Aorta (tissue), 5 donors: ENCODE data around the gene OPALIN. TPM values are rescaled to one million over a fixed set of nuclear protein-coding genes. Genes with fewer than 3 reads are reported as not detected.

Source experiments
- ATAC-seq: fragments of 200-7000 bp; cut with Tn5 transposase; one replicate; pipeline ENCODE4 v1.9.1; 2022; ENCODE audit warnings: moderate library complexity; ENCODE audit not compliant: low FRiP score
- DNase-seq, 2 donors: peaks; one replicate each; pipeline ENCODE4 v3.0.0-alpha.2; 2020
- H3K27ac ChIP-seq, 2 donors: one replicate each; pipeline ENCODE4 v1.5.1; 2013; ENCODE audit warnings: low read length in 2 of 2, mild to moderate bottlenecking in 2 of 2, moderate library complexity in 2 of 2, control low read depth in 1 of 2, inconsistent platforms in 1 of 2, low read depth in 1 of 2
- H3K27me3 ChIP-seq, 2 donors: one replicate each; pipeline ENCODE4 v1.6.1; 2013; ENCODE audit warnings: control low read depth in 1 of 2, low read length in 1 of 2, mild to moderate bottlenecking in 1 of 2, moderate library complexity in 1 of 2; ENCODE audit not compliant: insufficient read depth in 2 of 2, control insufficient read depth in 1 of 2
- H3K36me3 ChIP-seq, 2 donors: one replicate each; pipeline ENCODE4 v1.6.1; 2013; ENCODE audit warnings: control low read depth in 1 of 2, low read length in 1 of 2, mild to moderate bottlenecking in 1 of 2; ENCODE audit not compliant: insufficient read depth in 2 of 2, control insufficient read depth in 1 of 2
- H3K4me1 ChIP-seq, 2 donors: one replicate each; pipeline ENCODE4 v1.6.1; 2013; ENCODE audit warnings: low read length in 2 of 2, control low read depth in 1 of 2, mild to moderate bottlenecking in 1 of 2, moderate library complexity in 1 of 2; ENCODE audit not compliant: insufficient read depth in 2 of 2, control insufficient read depth in 1 of 2
- H3K4me3 ChIP-seq, 2 donors: one replicate each; pipeline ENCODE4 v1.5.1; 2013; ENCODE audit warnings: low read length in 2 of 2, control low read depth in 1 of 2, mild to moderate bottlenecking in 1 of 2
- H3K9me3 ChIP-seq: one replicate; pipeline ENCODE4 v1.6.1; 2013; ENCODE audit warnings: mild to moderate bottlenecking, low read length; ENCODE audit not compliant: control insufficient read depth
- WGBS, 2 donors: extraction: QIAGEN DNeasy Blood & Tissue Kit; methylation state at CpG; one replicate each; pipeline ENCODE4 v1.1.7; 2013; 5-methylcytosine and 5-hydroxymethylcytosine counted together
- intact Hi-C, 2 donors: fragments of 100-400 bp; cut with DNase I; formaldehyde crosslinking; loops; one replicate each; pipeline versions ENCODE4 v1.14.2 to v1.15.0; 2022
- polyA plus RNA-seq, 2 donors: library from polyadenylated mRNA; stranded (reverse); fragments of 200-250 nt; gene quantifications; one replicate each; pipeline ENCODE4 v1.2.3, GENCODE V29; 2013
- total RNA-seq, 2 donors: library from RNA; stranded (reverse); fragmentation: NEBNext Ultra II Directional; extraction: Animal tissue kit (Norgen Biotek cat#: 25700); gene quantifications; one replicate each; pipeline ENCODE4 v1.2.1, GENCODE V29; 2021
- donor health status: healthy with polysubstance abuse.
- donor health status: Bipolar disorder and iron deficiency.
- donor health status: DM: no; HTN: no; CAD: no.
- donor health status: DM: no; HTN: no; CAD: no.
- donor health status: DM: yes; HTN: yes; CAD: no.

Gene OPALIN
- total and polyA plus RNA-seq, 4 donors: not detected

DNA sequence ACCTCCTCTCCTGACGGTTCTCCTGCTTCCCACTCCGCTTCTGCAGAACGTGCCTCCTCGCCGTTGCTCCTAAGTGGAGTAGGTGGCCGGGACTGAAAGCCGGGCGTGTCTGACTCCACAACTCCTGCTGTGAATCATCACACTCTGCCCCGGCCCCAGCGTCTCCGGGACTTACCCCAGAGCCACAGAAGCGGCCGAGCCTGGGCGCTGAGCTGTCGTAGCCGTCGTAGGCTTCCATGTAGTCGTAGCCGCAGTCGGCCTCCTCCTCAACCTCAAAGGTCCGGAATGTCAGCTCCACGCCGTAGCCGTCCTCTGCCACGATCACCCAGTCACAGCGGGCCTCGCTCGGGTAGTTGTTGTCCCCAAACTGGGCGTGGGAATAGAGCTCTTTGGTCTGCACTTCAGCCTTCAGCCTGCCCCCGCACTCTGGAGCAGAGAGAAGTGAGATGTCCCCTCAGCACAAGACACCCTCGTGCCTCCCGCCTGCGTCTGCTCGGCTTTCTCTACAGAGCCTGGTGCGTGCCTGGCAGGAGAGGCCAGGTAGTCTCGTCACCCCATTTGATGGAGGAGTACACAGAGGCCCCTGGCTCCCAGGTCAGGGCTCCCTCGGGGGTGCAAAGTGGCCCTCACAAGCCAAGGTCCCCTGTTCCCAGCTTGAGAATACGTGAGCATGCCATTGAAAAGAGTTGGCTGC lies 11.2 kb upstream of the OPALIN start:
- ATAC-seq (no peak), DNase-seq (no peak)
- Histone ChIP-seq H3K4me3 (no peak overlapping the region), H3K9me3 (no peaks in the 10 kb centered on the region), H3K4me1 (peaks cover 0 to 5% of the 10 kb centered on the region in 2 donors), H3K27me3 (no peaks in the 10 kb centered on the region), H3K36me3 (no peaks in the 10 kb centered on the region), H3K27ac (no peak overlapping the region)
- 91 to 92% methylated on average over 38 of the region's 38 CpGs for WGBS, 2 donors
- intact Hi-C loops: loop anchor here (5.0 to 10.0 kb wide), 3 partner anchors 142 to 845 kb away; partner anchors contain the start of genes TLL2 (in 2 of the 2) and LCOR (in 1 of the 2)

DNA sequence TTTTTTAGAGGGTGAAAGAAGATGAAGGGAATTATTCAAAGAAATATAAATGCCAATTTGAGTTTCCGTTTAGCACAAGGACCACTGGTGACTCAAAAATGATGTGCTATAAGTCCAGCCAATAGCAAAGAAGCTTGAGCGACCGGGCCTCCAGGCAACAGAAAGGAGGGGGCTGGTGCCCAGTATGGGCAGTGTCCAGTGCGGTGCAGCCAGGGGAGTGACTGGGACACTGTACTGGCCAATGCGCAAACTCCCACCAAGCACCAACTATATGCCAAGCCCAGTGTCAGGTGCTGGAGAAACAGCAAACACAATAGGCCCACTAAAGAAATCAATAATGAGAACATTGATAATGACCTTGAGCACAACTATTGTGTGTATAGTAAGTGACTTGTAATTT lies 10.2 kb upstream of the OPALIN start:
- Histone ChIP-seq H3K9me3 (no peaks in the 10 kb centered on the region), H3K27me3 (no peaks in the 10 kb centered on the region), H3K27ac (no peak overlapping the region), H3K36me3 (no peaks in the 10 kb centered on the region), H3K4me1 (peaks cover 0 to 5% of the 10 kb centered on the region in 2 donors), H3K4me3 (no peak overlapping the region)
- DNase-seq (no peak), ATAC-seq (no peak)
- 81 to 89% methylated on average over 5 of the region's 5 CpGs for WGBS, 2 donors
- intact Hi-C loops: no loop called here

DNA sequence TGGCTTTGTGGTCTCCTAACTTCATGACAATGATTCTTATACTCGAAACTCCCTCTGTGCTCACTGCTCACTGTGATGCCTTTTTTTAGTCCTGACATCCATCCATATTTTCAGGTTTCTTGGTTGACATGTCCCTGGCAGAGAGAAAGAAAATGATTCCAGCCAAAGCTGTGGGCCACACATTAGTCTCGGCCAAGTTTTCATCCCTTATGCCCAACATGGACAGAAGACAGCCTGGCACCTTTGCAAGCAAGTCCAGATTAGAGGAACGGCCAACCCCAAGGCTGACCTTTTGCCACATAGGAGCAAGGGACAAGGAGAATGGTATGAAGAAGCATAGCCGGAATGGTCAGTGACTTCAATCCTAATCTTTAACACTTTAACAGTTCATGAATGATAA lies 8.7 kb upstream of the OPALIN start:
- H3K4me3 ChIP-seq: no peak overlapping the region
- peaks cover 0 to 5% of the 10 kb centered on the region in 2 donors for H3K4me1 ChIP-seq
- no peak for DNase-seq
- no peaks in the 10 kb centered on the region for H3K27me3 ChIP-seq
- no peaks in the 10 kb centered on the region for H3K36me3 ChIP-seq
- WGBS, 2 donors: 7 to 11% methylated on average over 4 of the region's 4 CpGs
- ATAC-seq: no peak
- intact Hi-C loops: no loop called here
- H3K27ac ChIP-seq: no peak overlapping the region
- no peaks in the 10 kb centered on the region for H3K9me3 ChIP-seq

DNA sequence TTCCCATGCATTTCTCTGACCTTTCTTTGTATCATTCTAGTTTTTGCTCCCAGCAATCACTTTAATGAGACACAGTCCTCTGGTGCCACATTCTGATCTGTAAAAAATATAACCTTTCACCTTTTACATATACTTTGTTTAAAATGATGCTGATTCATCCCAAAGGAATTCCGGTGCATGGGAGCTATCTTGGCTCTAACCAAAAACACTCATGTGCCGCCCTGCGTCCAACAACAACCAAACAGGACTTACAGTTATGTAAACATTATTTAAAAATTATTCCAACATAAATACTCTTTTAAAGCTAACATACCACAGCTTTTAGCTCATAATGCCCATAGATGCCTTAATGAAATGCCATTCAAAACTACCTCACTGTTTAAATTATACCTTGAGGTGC lies 7.7 kb upstream of the OPALIN start:
- Histone ChIP-seq H3K27ac (no peak overlapping the region), H3K4me1 (peaks cover 0 to 5% of the 10 kb centered on the region in 2 donors), H3K9me3 (no peaks in the 10 kb centered on the region), H3K36me3 (no peaks in the 10 kb centered on the region), H3K4me3 (no peak overlapping the region), H3K27me3 (no peaks in the 10 kb centered on the region)
- intact Hi-C loops: no loop called here
- DNase-seq (no peak), ATAC-seq (no peak)
- WGBS, 2 donors: 2 to 6% methylated on average over 3 of the region's 3 CpGs

DNA sequence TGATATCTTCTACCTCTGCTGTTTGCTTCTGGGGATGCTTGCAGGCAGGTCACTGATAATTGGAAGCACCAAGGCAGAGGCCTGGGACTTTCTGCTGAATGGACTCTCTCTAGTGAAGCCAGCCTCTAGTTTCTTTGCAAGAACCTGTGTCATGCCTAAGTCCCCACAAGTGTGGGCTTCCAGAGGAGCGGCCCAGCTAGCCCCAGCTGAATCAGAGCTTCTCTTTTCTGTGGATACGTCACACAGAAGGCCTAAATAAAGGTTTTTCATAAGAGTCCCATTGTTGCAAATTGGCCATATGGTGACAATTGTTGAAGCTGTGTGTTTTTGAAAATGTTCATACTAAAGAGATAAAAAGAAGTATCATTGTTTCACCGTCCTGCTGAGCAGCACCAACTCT lies 6.8 kb upstream of the OPALIN start:
- Histone ChIP-seq H3K27ac (no peak overlapping the region), H3K27me3 (no peaks in the 10 kb centered on the region), H3K9me3 (no peaks in the 10 kb centered on the region), H3K4me1 (peaks cover 0 to 5% of the 10 kb centered on the region in 2 donors), H3K36me3 (no peaks in the 10 kb centered on the region), H3K4me3 (no peak overlapping the region)
- WGBS, 2 donors: 96 to 98% methylated on average over 3 of the region's 3 CpGs
- DNase-seq (no peak), ATAC-seq (no peak)
- intact Hi-C loops: no loop called here

DNA sequence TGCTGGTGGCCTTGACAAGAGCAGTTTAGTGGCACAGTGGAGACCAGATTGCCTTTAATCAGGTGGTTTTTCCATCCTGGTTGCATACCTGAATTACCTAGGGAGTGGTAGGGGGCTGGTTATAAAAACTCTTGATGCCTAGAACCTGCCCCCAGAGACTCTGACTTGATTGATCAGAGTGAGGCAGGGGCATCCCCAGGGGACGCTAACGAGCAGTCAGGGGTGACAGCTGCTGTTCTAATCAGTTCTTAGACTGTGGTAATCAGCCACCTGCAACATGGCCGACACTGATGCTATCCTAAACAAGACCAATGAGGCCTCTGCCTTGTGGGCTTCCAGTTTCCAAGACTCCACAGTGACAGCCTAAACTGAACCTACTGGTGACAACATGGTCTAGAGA lies 2.0 kb upstream of the OPALIN start:
- Histone ChIP-seq H3K27me3 (no peaks in the 10 kb centered on the region), H3K9me3 (no peaks in the 10 kb centered on the region), H3K36me3 (no peaks in the 10 kb centered on the region), H3K4me3 (no peak overlapping the region), H3K4me1 (no peaks in the 10 kb centered on the region), H3K27ac (no peak overlapping the region)
- WGBS, 2 donors: 62 to 66% methylated on average over 3 of the region's 3 CpGs
- ATAC-seq (no peak), DNase-seq (no peak)
- intact Hi-C loops: no loop called here

DNA sequence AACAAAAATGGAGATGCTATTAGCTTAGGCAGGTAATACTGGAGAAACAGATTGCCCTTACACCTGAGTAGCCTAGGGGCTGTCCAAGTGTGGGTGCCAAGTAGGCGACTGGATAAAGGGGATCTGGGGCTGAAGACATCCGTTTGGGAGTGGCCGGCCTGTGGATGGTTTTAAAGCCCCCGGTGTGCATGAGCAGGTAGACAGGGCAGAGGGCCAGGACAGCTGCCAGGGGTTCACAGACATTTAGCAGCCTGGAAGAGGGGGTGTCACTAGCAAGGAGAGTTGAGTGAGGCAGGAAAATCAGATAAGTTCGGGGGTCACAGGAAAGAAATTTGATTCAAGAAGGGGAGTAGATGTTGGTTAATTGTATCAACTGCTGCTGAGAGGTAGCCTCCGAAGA lies 1.5 kb upstream of the OPALIN start:
- Histone ChIP-seq H3K4me1 (no peaks in the 10 kb centered on the region), H3K36me3 (no peaks in the 10 kb centered on the region), H3K4me3 (no peak overlapping the region), H3K27me3 (no peaks in the 10 kb centered on the region), H3K27ac (no peak overlapping the region), H3K9me3 (no peaks in the 10 kb centered on the region)
- ATAC-seq (no peak), DNase-seq (no peak)
- WGBS, 2 donors: 94 to 95% methylated on average over 6 of the region's 6 CpGs
- intact Hi-C loops: no loop called here

DNA sequence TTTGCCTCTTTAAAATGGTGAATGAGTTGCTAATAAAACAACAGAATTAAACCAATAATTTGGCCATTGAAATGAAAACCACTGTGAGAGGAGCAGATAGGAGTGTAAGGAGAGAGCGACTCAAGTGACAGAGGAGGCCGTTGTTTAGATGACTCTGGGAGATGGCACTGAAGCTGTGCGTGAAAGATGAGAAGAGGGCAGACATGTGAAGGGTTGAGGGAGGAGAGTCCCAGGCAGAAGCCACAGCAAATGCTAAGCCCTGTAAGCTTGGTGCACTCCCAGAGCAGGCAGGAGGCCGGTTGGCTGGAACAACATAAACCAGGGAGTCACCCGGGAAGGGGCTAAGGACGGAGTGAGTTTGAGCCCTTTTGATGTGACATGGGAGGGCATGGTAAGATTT lies 814 bp upstream of the OPALIN start:
- no peaks in the 10 kb centered on the region for H3K27me3 ChIP-seq
- no peaks in the 10 kb centered on the region for H3K36me3 ChIP-seq
- no peak for ATAC-seq
- H3K9me3 ChIP-seq: no peaks in the 10 kb centered on the region
- DNase-seq: no peak
- H3K27ac ChIP-seq: no peak overlapping the region
- 75 to 81% methylated on average over 6 of the region's 6 CpGs for WGBS, 2 donors
- H3K4me1 ChIP-seq: no peaks in the 10 kb centered on the region
- H3K4me3 ChIP-seq: no peak overlapping the region
- intact Hi-C loops: no loop called here

DNA sequence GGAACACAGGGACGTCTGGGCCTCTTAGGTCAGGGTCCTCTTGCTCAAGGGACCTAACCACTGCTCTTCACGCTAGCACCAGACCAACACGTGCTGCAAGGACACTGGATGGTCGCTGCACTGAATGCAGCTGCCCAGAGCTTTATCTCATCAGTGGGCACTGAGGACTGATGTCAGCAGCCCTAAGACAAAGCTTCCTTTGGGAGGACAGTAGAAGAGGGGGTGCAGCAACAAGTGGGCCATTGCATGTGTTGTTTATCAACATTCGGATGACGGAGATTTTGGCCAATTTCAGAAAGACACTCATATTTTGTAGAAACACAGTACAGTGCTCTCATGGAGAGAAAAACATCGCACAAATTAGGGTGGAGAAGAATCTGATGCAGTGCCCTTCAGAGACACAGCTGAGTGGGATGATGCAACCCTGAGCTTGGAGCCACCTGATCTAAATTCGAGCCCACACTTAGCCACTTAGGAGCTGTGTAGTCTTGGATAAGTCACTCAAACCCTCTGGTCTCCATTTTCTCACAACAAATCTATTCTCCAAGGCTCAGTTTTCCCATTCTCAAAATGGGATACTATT lies 1.7 kb downstream of the OPALIN start:
- Histone ChIP-seq H3K27me3 (no peaks in the 10 kb centered on the region), H3K9me3 (no peaks in the 10 kb centered on the region), H3K27ac (no peak overlapping the region), H3K4me3 (no peak overlapping the region), H3K4me1 (no peaks in the 10 kb centered on the region), H3K36me3 (no peaks in the 10 kb centered on the region)
- intact Hi-C loops: no loop called here
- no peak for ATAC-seq
- DNase-seq: no peak
- 74 to 75% methylated on average over 8 of the region's 8 CpGs for WGBS, 2 donors
